ENCODE data around the gene APOBEC3H. TPM values are rescaled to one million over a fixed set of nuclear protein-coding genes. Genes with fewer than 3 reads are reported as not detected.

Gene APOBEC3H
- total and polyA plus RNA-seq, 2 donors = 0.24 TPM; not detected in 1

GRCh38 chr22:39129746-39130145 is 32.7 kb downstream of the APOBEC3H start:
- WGBS = 93% methylated on average over 9 of the region's 9 CpGs
- Histone ChIP-seq H3K27ac (ENCODE audit: low read depth) (no peak overlapping the region), H3K36me3 (ENCODE audit: insufficient read depth) (peaks cover 5% of the 10 kb centered on the region), H3K4me3 (ENCODE audit: low read depth, low read length) (no peak overlapping the region), H3K4me1 (ENCODE audit: insufficient read depth) (no peaks in the 10 kb centered on the region)
- DNase-seq (ENCODE audit: extremely low spot score) = no peak

GRCh38 chr22:39130152-39130704 is 33.2 kb downstream of the APOBEC3H start:
- H3K36me3 ChIP-seq (ENCODE audit: insufficient read depth) = peaks cover 5% of the 10 kb centered on the region
- WGBS = 88% methylated on average over 8 of the region's 8 CpGs

GRCh38 chr22:39130892-39131855 is 34.1 kb downstream of the APOBEC3H start:
- peaks cover 5% of the 10 kb centered on the region for H3K36me3 ChIP-seq (ENCODE audit: insufficient read depth)
- peak overlapping the region; percentile 26 for H3K27ac ChIP-seq (ENCODE audit: low read depth)
- H3K4me3 ChIP-seq (ENCODE audit: low read depth, low read length) = no peak overlapping the region
- no peak for DNase-seq (ENCODE audit: extremely low spot score)
- 44% methylated on average over 24 of the region's 24 CpGs for WGBS
- no peaks in the 10 kb centered on the region for H3K4me1 ChIP-seq (ENCODE audit: insufficient read depth)

More at GRCh38 chr22:39130152-39130704, 33.2 kb downstream of the APOBEC3H start:
- DNase-seq (ENCODE audit: extremely low spot score) = no peak
- Histone ChIP-seq H3K4me1 (ENCODE audit: insufficient read depth) (no peaks in the 10 kb centered on the region), H3K27ac (ENCODE audit: low read depth) (no peak overlapping the region), H3K4me3 (ENCODE audit: low read depth, low read length) (no peak overlapping the region)

- H3K4me1 ChIP-seq (ENCODE audit: insufficient read depth) = no peaks in the 10 kb centered on the region
- DNase-seq (ENCODE audit: extremely low spot score) = no peak
- H3K36me3 ChIP-seq (ENCODE audit: insufficient read depth) = peaks cover 5% of the 10 kb centered on the region
- H3K27ac ChIP-seq (ENCODE audit: low read depth) = no peak overlapping the region
- no peak overlapping the region for H3K4me3 ChIP-seq (ENCODE audit: low read depth, low read length)
- 84% methylated on average over 6 of the region's 6 CpGs for WGBS
These were observed 35.2 kb downstream of the APOBEC3H start for GRCh38 chr22:39132281-39132680.

- no peaks in the 10 kb centered on the region for H3K4me1 ChIP-seq (ENCODE audit: insufficient read depth)
- 93% methylated on average over 22 of the region's 22 CpGs for WGBS
- H3K36me3 ChIP-seq (ENCODE audit: insufficient read depth) = peaks cover 5% of the 10 kb centered on the region
- DNase-seq (ENCODE audit: extremely low spot score) = no peak
- H3K4me3 ChIP-seq (ENCODE audit: low read depth, low read length) = no peak overlapping the region
- H3K27ac ChIP-seq (ENCODE audit: low read depth) = no peak overlapping the region
These were observed 36.0 kb downstream of the APOBEC3H start for GRCh38 chr22:39132871-39133524.

- Histone ChIP-seq H3K36me3 (ENCODE audit: insufficient read depth) (peaks cover 5% of the 10 kb centered on the region), H3K4me3 (ENCODE audit: low read depth, low read length) (no peak overlapping the region), H3K4me1 (ENCODE audit: insufficient read depth) (no peaks in the 10 kb centered on the region), H3K27ac (ENCODE audit: low read depth) (no peak overlapping the region)
- no peak for DNase-seq (ENCODE audit: extremely low spot score)
- 89% methylated on average over 17 of the region's 17 CpGs for WGBS
These were observed 36.8 kb downstream of the APOBEC3H start for GRCh38 chr22:39133871-39134270.

GRCh38 chr22:39134366-39135091 is 37.5 kb downstream of the APOBEC3H start:
- no peak for DNase-seq (ENCODE audit: extremely low spot score)
- no peak overlapping the region for H3K4me3 ChIP-seq (ENCODE audit: low read depth, low read length)
- H3K36me3 ChIP-seq (ENCODE audit: insufficient read depth) = peaks cover 5% of the 10 kb centered on the region
- no peaks in the 10 kb centered on the region for H3K4me1 ChIP-seq (ENCODE audit: insufficient read depth)
- no peak overlapping the region for H3K27ac ChIP-seq (ENCODE audit: low read depth)
- WGBS = 88% methylated on average over 35 of the region's 35 CpGs

GRCh38 chr22:39135092-39135896 is 38.2 kb downstream of the APOBEC3H start:
- no peak for DNase-seq (ENCODE audit: extremely low spot score)
- Histone ChIP-seq H3K36me3 (ENCODE audit: insufficient read depth) (peaks cover 5% of the 10 kb centered on the region), H3K4me3 (ENCODE audit: low read depth, low read length) (no peak overlapping the region), H3K27ac (ENCODE audit: low read depth) (no peak overlapping the region), H3K4me1 (ENCODE audit: insufficient read depth) (no peaks in the 10 kb centered on the region)
- WGBS = 51% methylated on average over 15 of the region's 15 CpGs

- DNase-seq (ENCODE audit: extremely low spot score) = no peak
- Histone ChIP-seq H3K4me1 (ENCODE audit: insufficient read depth) (no peaks in the 10 kb centered on the region), H3K27ac (ENCODE audit: low read depth) (no peak overlapping the region), H3K4me3 (ENCODE audit: low read depth, low read length) (no peak overlapping the region), H3K36me3 (ENCODE audit: insufficient read depth) (peaks cover 5% of the 10 kb centered on the region)
- 91% methylated on average over 8 of the region's 8 CpGs for WGBS
These were observed 39.3 kb downstream of the APOBEC3H start for GRCh38 chr22:39136317-39136716.

GRCh38 chr22:39138357-39138997 is 41.4 kb downstream of the APOBEC3H start:
- no peak for DNase-seq (ENCODE audit: extremely low spot score)
- H3K27ac ChIP-seq (ENCODE audit: low read depth) = no peak overlapping the region
- no peaks in the 10 kb centered on the region for H3K4me1 ChIP-seq (ENCODE audit: insufficient read depth)
- peaks cover 5% of the 10 kb centered on the region for H3K36me3 ChIP-seq (ENCODE audit: insufficient read depth)
- H3K4me3 ChIP-seq (ENCODE audit: low read depth, low read length) = no peak overlapping the region
- 81% methylated on average over 14 of the region's 14 CpGs for WGBS

GRCh38 chr22:39139933-39140332 is 42.9 kb downstream of the APOBEC3H start:
- Histone ChIP-seq H3K36me3 (ENCODE audit: insufficient read depth) (no peaks in the 10 kb centered on the region), H3K27ac (ENCODE audit: low read depth) (no peak overlapping the region), H3K4me3 (ENCODE audit: low read depth, low read length) (no peak overlapping the region), H3K4me1 (ENCODE audit: insufficient read depth) (no peaks in the 10 kb centered on the region)
- DNase-seq (ENCODE audit: extremely low spot score) = no peak
- 80% methylated on average over 7 of the region's 7 CpGs for WGBS

GRCh38 chr22:39142088-39142680 is 45.1 kb downstream of the APOBEC3H start:
- DNase-seq (ENCODE audit: extremely low spot score) = no peak
- H3K27ac ChIP-seq (ENCODE audit: low read depth) = no peak overlapping the region
- no peaks in the 10 kb centered on the region for H3K36me3 ChIP-seq (ENCODE audit: insufficient read depth)
- H3K4me1 ChIP-seq (ENCODE audit: insufficient read depth) = no peaks in the 10 kb centered on the region
- WGBS = 94% methylated on average over 14 of the region's 14 CpGs
- no peak overlapping the region for H3K4me3 ChIP-seq (ENCODE audit: low read depth, low read length)

Measured in urinary bladder (tissue), 4 donors.